ENCODE results near the gene ATF6.

ATF6 gene

GRCh38 chr1:161838362-161838761, 72.2 kb downstream of the ATF6 start:
- no peak for DNase-seq

GRCh38 chr1:161838885-161839284, 72.8 kb downstream of the ATF6 start:
- no peak for DNase-seq

GRCh38 chr1:161839591-161839990, 73.5 kb downstream of the ATF6 start:
- no peak for DNase-seq

GRCh38 chr1:161840363-161840762, 74.2 kb downstream of the ATF6 start:
- DNase-seq, result no peak

GRCh38 chr1:161843156-161843555, 77.0 kb downstream of the ATF6 start:
- DNase-seq, result no peak

GRCh38 chr1:161844696-161845095, 78.6 kb downstream of the ATF6 start:
- DNase-seq, result no peak

GRCh38 chr1:161848676-161849075, 82.6 kb downstream of the ATF6 start:
- no peak for DNase-seq

- DNase-seq, result no peak
Measured at GRCh38 chr1:161849518-161849917, 83.4 kb downstream of the ATF6 start.

GRCh38 chr1:161855260-161855659, 89.1 kb downstream of the ATF6 start:
- DNase-seq, result no peak

GRCh38 chr1:161858271-161858670, 92.2 kb downstream of the ATF6 start:
- DNase-seq, result no peak

GRCh38 chr1:161863549-161863948, 97.4 kb downstream of the ATF6 start:
- DNase-seq, result no peak

GRCh38 chr1:161864577-161864976, 98.5 kb downstream of the ATF6 start:
- peak; percentile 16 for DNase-seq

- no peak for DNase-seq
Measured at GRCh38 chr1:161866241-161866640, 100.1 kb downstream of the ATF6 start.

- DNase-seq, result no peak
Measured at GRCh38 chr1:161868832-161869231, 102.7 kb downstream of the ATF6 start.

- no peak for DNase-seq
Measured at GRCh38 chr1:161869291-161869690, 103.2 kb downstream of the ATF6 start.

- DNase-seq, result no peak
Measured at GRCh38 chr1:161872506-161872905, 106.4 kb downstream of the ATF6 start.

- no peak for DNase-seq
Measured at GRCh38 chr1:161879261-161879660, 113.1 kb downstream of the ATF6 start.

GRCh38 chr1:161884475-161884874, 118.4 kb downstream of the ATF6 start:
- no peak for DNase-seq

GRCh38 chr1:161885003-161885402, 118.9 kb downstream of the ATF6 start:
- DNase-seq, result no peak

GRCh38 chr1:161885759-161886158, 119.6 kb downstream of the ATF6 start:
- no peak for DNase-seq

- no peak for DNase-seq
Measured at GRCh38 chr1:161886589-161886988, 120.5 kb downstream of the ATF6 start.

GRCh38 chr1:161887730-161888287, 121.7 kb downstream of the ATF6 start:
- DNase-seq, result no peak

- no peak for DNase-seq
Measured at GRCh38 chr1:161890574-161890973, 124.5 kb downstream of the ATF6 start.

- DNase-seq, result no peak
Measured at GRCh38 chr1:161899091-161899490, 133.0 kb downstream of the ATF6 start.

- no peak for DNase-seq
Measured at GRCh38 chr1:161900160-161900559, 134.0 kb downstream of the ATF6 start.

- no peak for DNase-seq
Measured at GRCh38 chr1:161902182-161902581, 136.1 kb downstream of the ATF6 start.

All from CD4-positive, alpha-beta T cell treated with Interleukin-17A for 4 hours (primary cell).